GM20000 (cell line): ENCODE results near the gene VPS13D.

ENCODE experiments used
- DNase-seq: peaks from one replicate; pipeline ENCODE4 v3.0.0; 2012; ENCODE audit warnings: low spot score
- TF ChIP-seq, protein P1 (sequence below): IDR thresholded peaks from 2 replicates; pipeline ENCODE4 v1.5.1; 2012; ENCODE audit warnings: mild to moderate bottlenecking, control low read depth; ENCODE audit errors: extremely low read depth, missing control alignments

VPS13D gene

DNA sequence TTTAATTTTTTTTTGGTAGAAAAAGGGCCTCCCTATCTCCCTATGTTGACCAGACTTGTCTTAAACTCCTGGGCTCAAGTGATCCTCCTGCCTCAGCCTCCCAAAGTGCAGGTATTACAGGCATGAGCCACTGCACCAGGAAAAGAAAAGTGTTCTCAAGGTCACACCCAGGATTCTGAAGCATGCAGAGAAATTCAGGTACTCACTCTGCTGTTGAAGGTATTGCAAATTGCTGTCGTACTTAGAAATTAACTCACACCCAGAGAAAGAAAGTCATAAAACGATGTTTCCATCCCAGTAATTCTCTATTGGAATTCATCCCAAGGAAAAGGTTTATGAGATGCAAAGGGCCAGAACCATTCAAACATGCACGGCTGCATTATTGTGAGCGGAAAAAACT, 314.5 kb downstream of the VPS13D start:
- DNase-seq: no peak
- TF ChIP-seq, protein P1, sequence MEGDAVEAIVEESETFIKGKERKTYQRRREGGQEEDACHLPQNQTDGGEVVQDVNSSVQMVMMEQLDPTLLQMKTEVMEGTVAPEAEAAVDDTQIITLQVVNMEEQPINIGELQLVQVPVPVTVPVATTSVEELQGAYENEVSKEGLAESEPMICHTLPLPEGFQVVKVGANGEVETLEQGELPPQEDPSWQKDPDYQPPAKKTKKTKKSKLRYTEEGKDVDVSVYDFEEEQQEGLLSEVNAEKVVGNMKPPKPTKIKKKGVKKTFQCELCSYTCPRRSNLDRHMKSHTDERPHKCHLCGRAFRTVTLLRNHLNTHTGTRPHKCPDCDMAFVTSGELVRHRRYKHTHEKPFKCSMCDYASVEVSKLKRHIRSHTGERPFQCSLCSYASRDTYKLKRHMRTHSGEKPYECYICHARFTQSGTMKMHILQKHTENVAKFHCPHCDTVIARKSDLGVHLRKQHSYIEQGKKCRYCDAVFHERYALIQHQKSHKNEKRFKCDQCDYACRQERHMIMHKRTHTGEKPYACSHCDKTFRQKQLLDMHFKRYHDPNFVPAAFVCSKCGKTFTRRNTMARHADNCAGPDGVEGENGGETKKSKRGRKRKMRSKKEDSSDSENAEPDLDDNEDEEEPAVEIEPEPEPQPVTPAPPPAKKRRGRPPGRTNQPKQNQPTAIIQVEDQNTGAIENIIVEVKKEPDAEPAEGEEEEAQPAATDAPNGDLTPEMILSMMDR: no peak

DNA sequence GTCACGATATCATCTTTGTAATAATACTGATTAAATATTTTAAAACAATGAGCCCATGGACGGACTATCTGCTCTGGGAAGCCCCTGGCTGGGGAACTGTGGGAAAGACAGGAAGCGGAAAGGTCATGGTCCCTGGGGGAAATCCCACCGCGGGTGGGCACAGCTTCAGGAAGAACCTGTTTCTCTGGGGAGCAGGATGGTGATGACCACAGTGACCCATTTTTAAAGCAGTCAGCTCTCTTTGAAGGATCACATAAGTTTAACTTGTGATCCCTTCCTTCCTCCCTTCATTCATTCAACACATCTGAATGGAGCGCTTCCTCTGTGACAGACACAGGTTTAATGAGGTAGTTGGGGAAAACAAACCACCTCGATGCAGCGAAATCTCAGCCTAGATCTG, 315.2 kb downstream of the VPS13D start:
- DNase-seq: no peak
- TF ChIP-seq, protein P1: no peak

DNA sequence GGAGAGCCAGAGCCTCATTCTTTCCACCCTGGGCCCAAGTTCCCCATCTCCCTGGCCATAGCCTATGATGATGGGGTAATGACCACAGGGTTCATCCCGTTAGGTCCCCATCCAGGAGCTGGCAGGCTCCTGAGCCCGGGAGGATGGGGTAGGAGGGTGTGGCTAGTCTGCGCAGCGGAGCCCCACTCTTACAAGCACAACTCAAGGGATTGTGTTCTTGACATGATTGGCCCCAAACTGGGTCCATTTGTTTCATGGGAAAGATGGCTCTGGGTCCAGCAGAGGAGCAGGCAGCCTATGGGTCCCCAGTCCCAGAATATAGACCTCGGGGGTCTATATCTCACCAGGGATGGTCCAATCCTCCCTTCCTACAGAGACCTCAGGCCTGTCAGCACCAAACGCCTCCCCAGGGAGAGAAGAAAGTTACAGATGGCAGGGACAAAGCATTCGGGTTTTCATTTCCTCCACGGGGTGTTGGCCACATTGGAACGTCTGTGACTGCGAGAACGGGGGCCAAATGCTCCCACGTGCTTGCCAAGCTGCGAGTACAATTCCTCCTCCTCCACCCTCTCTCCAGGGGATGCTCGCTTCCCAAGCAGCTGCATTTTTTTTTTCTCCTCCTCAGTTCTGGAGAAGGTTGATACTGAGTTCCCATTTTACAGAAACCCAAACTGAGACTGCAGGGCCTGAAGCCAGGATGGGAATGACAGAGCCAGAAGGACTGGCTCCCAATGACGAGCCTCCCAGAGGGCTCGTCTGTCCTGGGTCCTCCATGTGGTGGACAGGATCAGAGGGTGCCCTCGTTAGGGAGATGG, 317.1 kb downstream of the VPS13D start:
- TF ChIP-seq, protein P1: no peak
- DNase-seq: no peak

DNA sequence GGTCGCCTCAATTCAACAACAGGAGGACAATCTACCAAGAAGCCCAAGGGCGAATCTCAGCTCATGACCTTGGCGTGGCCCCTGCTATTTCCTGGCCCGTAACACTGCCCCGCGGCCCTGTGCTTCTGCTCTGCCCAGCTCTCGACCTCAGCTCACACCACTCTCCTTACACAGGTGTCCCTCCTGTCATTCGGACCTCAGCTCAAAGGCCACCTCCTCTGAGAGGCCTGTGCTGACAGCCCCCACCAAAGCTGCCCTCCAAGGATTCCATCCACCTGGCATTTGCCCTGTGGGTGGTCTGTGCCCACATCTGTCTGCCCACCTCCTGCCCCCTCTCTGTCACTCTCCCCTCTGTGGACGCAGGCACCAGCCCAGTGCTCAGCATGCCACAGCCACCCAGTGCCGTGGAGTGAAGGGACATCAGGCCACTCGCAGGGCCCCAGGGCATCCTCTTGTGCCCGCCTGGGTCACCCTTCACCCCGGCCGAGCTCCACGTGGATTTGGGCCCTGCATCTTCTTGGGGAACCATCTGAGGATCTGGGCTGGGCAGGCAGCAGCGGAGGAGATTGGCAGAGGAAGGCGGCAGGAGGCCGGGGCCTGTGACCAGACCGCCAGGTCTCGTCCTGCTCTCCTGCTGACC, 317.9 kb downstream of the VPS13D start:
- TF ChIP-seq, protein P1: no peak
- DNase-seq: no peak

DNA sequence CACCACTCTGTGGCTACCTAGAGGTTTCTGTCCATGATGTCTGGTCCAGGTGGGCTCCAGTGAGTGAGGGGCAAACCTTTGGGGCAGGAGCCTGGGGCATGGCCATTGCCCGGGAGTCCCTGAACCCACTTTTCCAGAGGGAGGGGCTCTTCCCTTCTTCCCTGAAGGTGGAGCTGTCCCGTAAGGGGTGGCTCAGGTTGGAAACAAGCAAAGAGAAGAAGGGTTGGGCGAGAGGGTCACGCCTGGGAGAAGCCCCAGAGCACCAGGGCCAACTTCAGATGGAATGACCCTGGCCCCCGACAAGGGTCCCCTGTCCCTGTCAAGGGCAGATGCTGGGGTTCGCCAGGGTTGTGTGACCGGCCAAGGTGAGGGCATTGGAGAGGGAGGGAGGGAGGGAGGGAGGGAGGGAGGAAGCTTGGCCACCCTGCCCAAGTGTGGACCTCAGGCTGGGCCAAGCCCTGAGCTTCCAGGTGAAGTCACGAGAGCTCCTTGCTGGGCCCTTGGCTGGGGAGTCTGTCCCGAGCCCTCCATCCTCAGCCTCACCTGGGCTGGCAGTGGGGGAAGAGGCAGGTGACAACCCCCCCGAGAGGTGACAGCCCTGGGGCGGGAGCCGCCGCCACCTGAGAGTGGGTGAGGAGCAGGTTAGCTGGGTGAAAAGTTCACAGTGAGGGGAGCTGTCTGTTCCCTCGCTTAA, 318.6 kb downstream of the VPS13D start:
- TF ChIP-seq, protein P1: no peak
- DNase-seq: no peak

DNA sequence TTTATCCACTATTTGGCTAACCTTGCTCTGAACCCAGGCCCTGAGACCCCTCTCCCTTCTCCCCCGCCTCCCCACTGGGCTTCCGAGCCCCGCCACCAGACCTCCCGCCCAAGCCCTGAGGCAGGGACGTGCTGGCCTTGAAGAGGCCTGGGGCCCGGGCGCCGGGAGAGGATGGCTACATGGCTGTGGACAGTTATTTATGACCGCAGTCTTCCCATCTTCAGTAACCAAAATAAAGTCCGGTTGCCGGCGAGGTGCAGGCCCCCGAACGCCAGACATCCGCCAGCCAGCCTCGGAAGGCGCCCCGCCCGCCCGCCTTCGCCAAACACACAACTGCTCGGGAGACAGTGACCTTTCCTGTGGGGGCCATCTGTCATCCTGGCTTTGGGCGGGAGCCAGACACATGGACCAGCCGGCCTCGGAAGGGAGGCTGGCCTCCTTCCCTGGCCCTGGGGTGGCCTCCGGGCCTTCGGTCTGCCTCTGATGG, 319.2 kb downstream of the VPS13D start:
- no peak for DNase-seq
- TF ChIP-seq, protein P1: no peak
